RWPE2 (cell line): ENCODE measurements around the gene NCOA5.
A peak's percentile ranks its signal among the peaks of the same experiment; 100 is the strongest.

Source experiments
- ATAC-seq: fragments of 200-7000 bp; cut with Tn5 transposase; 3 replicates; pipeline ENCODE4 v1.9.1; 2021; ENCODE audit warnings: low read depth
- DNase-seq: peaks from one replicate; pipeline ENCODE4 v3.0.0-alpha.2; 2020; ENCODE audit warnings: low spot score
- H3K27ac ChIP-seq: fragments of 450-650 bp; 2 replicates; pipeline ENCODE4 v1.5.1; 2017; ENCODE audit warnings: mild to moderate bottlenecking; ENCODE audit not compliant: poor library complexity, severe bottlenecking
- H3K27me3 ChIP-seq: fragments of 250-450 bp; sonication (Bioruptor Pico); 2 replicates; pipeline ENCODE4 v1.5.1; 2021; ENCODE audit warnings: mild to moderate bottlenecking, moderate library complexity; ENCODE audit not compliant: insufficient read depth, poor library complexity, severe bottlenecking
- H3K36me3 ChIP-seq: fragments of 250-450 bp; sonication (Bioruptor Pico); 2 replicates; pipeline ENCODE4 v1.5.1; 2020; ENCODE audit warnings: low read depth, mild to moderate bottlenecking, moderate library complexity
- H3K4me1 ChIP-seq: fragments of 250-450 bp; sonication (Bioruptor Pico); 2 replicates; pipeline ENCODE4 v1.5.1; 2021; ENCODE audit warnings: mild to moderate bottlenecking, moderate library complexity; ENCODE audit not compliant: insufficient read depth, poor library complexity, severe bottlenecking
- H3K4me3 ChIP-seq: fragments of 250-450 bp; sonication (Bioruptor Pico); 2 replicates; pipeline ENCODE4 v1.5.1; 2021; ENCODE audit warnings: mild to moderate bottlenecking, moderate library complexity; ENCODE audit not compliant: severe bottlenecking
- H3K9me3 ChIP-seq: fragments of 250-450 bp; sonication (Bioruptor Pico); 2 replicates; pipeline ENCODE4 v1.5.1; 2021; ENCODE audit warnings: mild to moderate bottlenecking, moderate library complexity; ENCODE audit not compliant: severe bottlenecking
- CTCF ChIP-seq: fragments of 450-650 bp; IDR thresholded peaks from one replicate; pipeline ENCODE4 v1.5.1; 2017; ENCODE audit warnings: mild to moderate bottlenecking, moderate library complexity; ENCODE audit not compliant: poor library complexity, severe bottlenecking

Gene NCOA5

GRCh38 chr20:46062621-46063020 lies 27.1 kb downstream of the NCOA5 start:
- DNase-seq = peak; percentile 73

GRCh38 chr20:46062151-46062550 lies 27.6 kb downstream of the NCOA5 start:
- Histone ChIP-seq H3K9me3 (no peaks in the 10 kb centered on the region), H3K36me3 (peaks cover 65% of the 10 kb centered on the region), H3K27me3 (peaks cover 19% of the 10 kb centered on the region), H3K27ac (no peak overlapping the region), H3K4me3 (no peak overlapping the region), H3K4me1 (peaks cover 3% of the 10 kb centered on the region)
- no peak for ATAC-seq
- no peak for DNase-seq
- no peak for TF ChIP-seq CTCF

More at GRCh38 chr20:46062621-46063020, 27.1 kb downstream of the NCOA5 start:
- Histone ChIP-seq H3K9me3 (no peaks in the 10 kb centered on the region), H3K4me3 (no peak overlapping the region), H3K27ac (no peak overlapping the region), H3K36me3 (peaks cover 70% of the 10 kb centered on the region), H3K27me3 (peaks cover 14% of the 10 kb centered on the region), H3K4me1 (peaks cover 3% of the 10 kb centered on the region)
- TF ChIP-seq CTCF = no peak
- no peak for ATAC-seq

GRCh38 chr20:46060975-46061374 lies 28.8 kb downstream of the NCOA5 start:
- peaks cover 3% of the 10 kb centered on the region for H3K4me1 ChIP-seq
- H3K9me3 ChIP-seq = no peaks in the 10 kb centered on the region
- no peak overlapping the region for H3K4me3 ChIP-seq
- peaks cover 31% of the 10 kb centered on the region for H3K27me3 ChIP-seq
- H3K27ac ChIP-seq = no peak overlapping the region
- no peak for TF ChIP-seq CTCF
- DNase-seq (no peak), ATAC-seq (no peak)
- H3K36me3 ChIP-seq = peaks cover 53% of the 10 kb centered on the region

- Histone ChIP-seq H3K4me1 (peaks cover 3% of the 10 kb centered on the region), H3K9me3 (no peaks in the 10 kb centered on the region), H3K36me3 (peaks cover 48% of the 10 kb centered on the region), H3K27me3 (peaks cover 32% of the 10 kb centered on the region), H3K4me3 (no peak overlapping the region), H3K27ac (no peak overlapping the region)
- no peak for ATAC-seq
- DNase-seq = no peak
- TF ChIP-seq CTCF = no peak
These were observed 29.4 kb downstream of the NCOA5 start for GRCh38 chr20:46060301-46060881.

GRCh38 chr20:46058599-46059281 lies 31.0 kb downstream of the NCOA5 start:
- peak; percentile 24 for TF ChIP-seq CTCF
- peaks cover 31% of the 10 kb centered on the region for H3K36me3 ChIP-seq
- peaks cover 3% of the 10 kb centered on the region for H3K4me1 ChIP-seq
- peaks cover 41% of the 10 kb centered on the region for H3K27me3 ChIP-seq
- H3K4me3 ChIP-seq = no peak overlapping the region
- no peaks in the 10 kb centered on the region for H3K9me3 ChIP-seq
- DNase-seq (peak; percentile 85), ATAC-seq (peak; percentile 21)
- no peak overlapping the region for H3K27ac ChIP-seq
